NCI-H748 (cell line): Measurements from ENCODE around the gene SLC38A10.
"Not testable (repeated sequence)": the region's sequence is repeated elsewhere in the genome, so short reads cannot be mapped to it uniquely, and the experiment has no call there.

Experiments
- DNase-seq: peaks from one replicate; lab custom pipeline; 2025; ENCODE audit not compliant: unreplicated experiment; lab: John Stamatoyannopoulos, UW

SLC38A10 gene

GRCh38 chr17:81232616-81233241 is 62.4 kb downstream of the SLC38A10 start:
- no peak for DNase-seq

GRCh38 chr17:81231766-81232581 is 63.1 kb downstream of the SLC38A10 start:
- DNase-seq = no peak

GRCh38 chr17:81231121-81231645 is 63.9 kb downstream of the SLC38A10 start:
- DNase-seq = peak; percentile 18

GRCh38 chr17:81230043-81230820 is 64.9 kb downstream of the SLC38A10 start:
- DNase-seq = no peak

GRCh38 chr17:81229666-81229920 is 65.5 kb downstream of the SLC38A10 start:
- no peak for DNase-seq

GRCh38 chr17:81228834-81229665 is 66.1 kb downstream of the SLC38A10 start:
- no peak for DNase-seq

GRCh38 chr17:81228420-81228819 is 66.7 kb downstream of the SLC38A10 start:
- DNase-seq = no peak

GRCh38 chr17:81227630-81228029 is 67.5 kb downstream of the SLC38A10 start:
- not testable (repeated sequence) for DNase-seq

GRCh38 chr17:81223762-81224130 is 71.4 kb downstream of the SLC38A10 start:
- peak; percentile 63 for DNase-seq

GRCh38 chr17:81222906-81223761 is 72.0 kb downstream of the SLC38A10 start, which contains the start of gene CEP131:
CEP131 (minus strand) TSS chr17:81222965; CDS start chr17:81220056, 2,909 bp downstream.
- DNase-seq = peak; percentile 96

- no peak for DNase-seq
These were observed 72.5 kb downstream of the SLC38A10 start for GRCh38 chr17:81222620-81222905.

GRCh38 chr17:81221842-81222619 is 73.1 kb downstream of the SLC38A10 start:
- DNase-seq = peak; percentile 19

- DNase-seq = no peak
These were observed 73.7 kb downstream of the SLC38A10 start for GRCh38 chr17:81221371-81221841.

GRCh38 chr17:81219476-81220180 is 75.5 kb downstream of the SLC38A10 start:
- DNase-seq = no peak

- no peak for DNase-seq
These were observed 76.1 kb downstream of the SLC38A10 start for GRCh38 chr17:81218991-81219390.

GRCh38 chr17:81218459-81218858 is 76.6 kb downstream of the SLC38A10 start:
- DNase-seq = no peak

- no peak for DNase-seq
These were observed 77.6 kb downstream of the SLC38A10 start for GRCh38 chr17:81217491-81217890.

- DNase-seq = no peak
These were observed 81.1 kb downstream of the SLC38A10 start for GRCh38 chr17:81213978-81214377.

GRCh38 chr17:81212365-81212764 is 82.7 kb downstream of the SLC38A10 start:
- DNase-seq = no peak
